OCI-LY1 (cell line): ENCODE measurements around the gene SIN3A.

Source experiments
- EZH2 ChIP-seq: fragments of 200-600 bp; sonication (generic), shearing (Covaris generic); IDR thresholded peaks from 2 replicates; pipeline ENCODE4 v1.8.0; 2017; ENCODE audit warnings: borderline replicate concordance, mixed run types, mild to moderate bottlenecking, antibody characterized with exemption, low read length, moderate library complexity, mixed read lengths
- TF ChIP-seq, protein P1 (sequence below): fragments of 200-600 bp; sonication (generic), shearing (Covaris generic); IDR thresholded peaks from 2 replicates; pipeline ENCODE4 v1.5.1; 2017; ENCODE audit warnings: mild to moderate bottlenecking, antibody characterized with exemption, low read length, moderate library complexity, mixed read lengths

- TF ChIP-seq, protein P1, sequence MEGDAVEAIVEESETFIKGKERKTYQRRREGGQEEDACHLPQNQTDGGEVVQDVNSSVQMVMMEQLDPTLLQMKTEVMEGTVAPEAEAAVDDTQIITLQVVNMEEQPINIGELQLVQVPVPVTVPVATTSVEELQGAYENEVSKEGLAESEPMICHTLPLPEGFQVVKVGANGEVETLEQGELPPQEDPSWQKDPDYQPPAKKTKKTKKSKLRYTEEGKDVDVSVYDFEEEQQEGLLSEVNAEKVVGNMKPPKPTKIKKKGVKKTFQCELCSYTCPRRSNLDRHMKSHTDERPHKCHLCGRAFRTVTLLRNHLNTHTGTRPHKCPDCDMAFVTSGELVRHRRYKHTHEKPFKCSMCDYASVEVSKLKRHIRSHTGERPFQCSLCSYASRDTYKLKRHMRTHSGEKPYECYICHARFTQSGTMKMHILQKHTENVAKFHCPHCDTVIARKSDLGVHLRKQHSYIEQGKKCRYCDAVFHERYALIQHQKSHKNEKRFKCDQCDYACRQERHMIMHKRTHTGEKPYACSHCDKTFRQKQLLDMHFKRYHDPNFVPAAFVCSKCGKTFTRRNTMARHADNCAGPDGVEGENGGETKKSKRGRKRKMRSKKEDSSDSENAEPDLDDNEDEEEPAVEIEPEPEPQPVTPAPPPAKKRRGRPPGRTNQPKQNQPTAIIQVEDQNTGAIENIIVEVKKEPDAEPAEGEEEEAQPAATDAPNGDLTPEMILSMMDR = no peak
- TF ChIP-seq EZH2 = no peak
Measured at GRCh38 chr15:75431270-75431669, 20.2 kb downstream of the SIN3A start.
